K562 (cell line): Measurements from ENCODE around the gene ITGA7. TPM values are rescaled to one million over a fixed set of nuclear protein-coding genes. Genes with fewer than 3 reads are reported as not detected.

Experiments used
- BRD9 ChIP-seq: fragments of 450-650 bp; IDR thresholded peaks from 2 replicates; pipeline ENCODE4 v1.6.1; 2018; ENCODE audit warnings: low read depth; ENCODE audit not compliant: partially characterized antibody
- MXD1 ChIP-seq: fragments of 250-450 bp; sonication (Bioruptor Pico); IDR thresholded peaks from 2 replicates; pipeline ENCODE4 v1.8.0; 2021; ENCODE audit warnings: borderline replicate concordance, mild to moderate bottlenecking, moderate library complexity; ENCODE audit not compliant: poor library complexity, severe bottlenecking
- NFIC ChIP-seq: fragments of 450-650 bp; IDR thresholded peaks from 2 replicates; pipeline ENCODE4 v1.6.1; 2017; ENCODE audit warnings: mild to moderate bottlenecking, inconsistent platforms
- NRF1 ChIP-seq, 2 experiments: fragments of 450-650 bp; IDR thresholded peaks in 1 of 2; conservative IDR thresholded peaks in 1 of 2; 2 replicates each; pipeline ENCODE4 v1.6.1; 2014; ENCODE audit warnings: mild to moderate bottlenecking in 2 of 2
- SIX5 ChIP-seq, 2 experiments: IDR thresholded peaks; 2 replicates each; pipeline ENCODE4 v1.6.1; 2011; ENCODE audit warnings: low read length in 2 of 2, borderline replicate concordance in 1 of 2, low read depth in 1 of 2, mild to moderate bottlenecking in 1 of 2, moderate library complexity in 1 of 2; ENCODE audit not compliant: insufficient read depth in 1 of 2
- SNAPC5 ChIP-seq: fragments of 250-450 bp; sonication (Bioruptor Pico); IDR thresholded peaks from 2 replicates; pipeline ENCODE4 v1.8.0; 2021; ENCODE audit warnings: moderate library complexity, mild to moderate bottlenecking, inconsistent platforms
- ZNF449 ChIP-seq: fragments of 250-450 bp; sonication (Bioruptor Pico); IDR thresholded peaks from 2 replicates; pipeline ENCODE4 v1.8.0; 2022; ENCODE audit warnings: moderate library complexity, mild to moderate bottlenecking, inconsistent platforms
- ZSCAN32 ChIP-seq: fragments of 450-650 bp; formaldehyde crosslinking; IDR thresholded peaks from 2 replicates; pipeline ENCODE4 v1.4.0; 2020; ENCODE audit warnings: mild to moderate bottlenecking, moderate library complexity
- polyA plus RNA-seq, 8 experiments: library from polyadenylated mRNA; depleted of rRNA in 4 of 8; stranded (reverse) in 5 of 8; unstranded in 3 of 8; fragments of >200 nt; fragmentation: Nextera tagmentation in 2 of 8; fragmentation: Illumina TruSeq in 1 of 8; extraction: Ambion mirVana in 2 of 8; extraction: Trizol in 1 of 8; gene quantifications; 2 replicates each; pipeline versions ENCODE4 v1.2.1 to v1.2.3, GENCODE V29; 2011 to 2014; ENCODE audit warnings: inconsistent platforms in 1 of 8, missing spikeins in 1 of 8
- total RNA-seq, 7 experiments: library from RNA; depleted of rRNA in 6 of 7; stranded (reverse); fragments of >200 nt in 6 of 7; fragmentation: Illumina TruSeq in 2 of 7; extraction: Trizol in 2 of 7; gene quantifications; 2 replicates each; pipeline versions ENCODE4 v1.2.1 to v1.2.3, GENCODE V29; 2011 to 2021; ENCODE audit warnings: low replicate concordance in 1 of 7
- TF ChIP-seq, protein P1 (sequence below): fragments of 250-450 bp; sonication (Bioruptor Pico); IDR thresholded peaks from 2 replicates; pipeline ENCODE4 v1.5.0; 2020; ENCODE audit warnings: mild to moderate bottlenecking
- TF ChIP-seq, protein P2 (sequence below): sonication (generic); formaldehyde crosslinking; IDR thresholded peaks from 2 replicates; pipeline ENCODE4 v1.8.1; 2023; ENCODE audit warnings: mild to moderate bottlenecking, missing genetic modification reagents, moderate library complexity
- TF ChIP-seq, protein P3 (sequence below): fragments of 200-800 bp; sonication (Bioruptor generic); IDR thresholded peaks from 2 replicates; pipeline ENCODE4 v1.6.1; 2016; ENCODE audit warnings: missing genetic modification characterization, missing compliant biosample characterization
- TF ChIP-seq, protein P4 (sequence below): fragments of 450-650 bp; IDR thresholded peaks from 2 replicates; pipeline ENCODE4 v1.6.1; 2016; ENCODE audit warnings: mild to moderate bottlenecking

ITGA7 gene
- total and polyA plus RNA-seq, 9 of the 15 experiments (the other 6 are each of a cell fraction or from before 2014, with no cell fraction given): 0.11 to 2.3 (median 0.56) TPM; not detected in 1

DNA sequence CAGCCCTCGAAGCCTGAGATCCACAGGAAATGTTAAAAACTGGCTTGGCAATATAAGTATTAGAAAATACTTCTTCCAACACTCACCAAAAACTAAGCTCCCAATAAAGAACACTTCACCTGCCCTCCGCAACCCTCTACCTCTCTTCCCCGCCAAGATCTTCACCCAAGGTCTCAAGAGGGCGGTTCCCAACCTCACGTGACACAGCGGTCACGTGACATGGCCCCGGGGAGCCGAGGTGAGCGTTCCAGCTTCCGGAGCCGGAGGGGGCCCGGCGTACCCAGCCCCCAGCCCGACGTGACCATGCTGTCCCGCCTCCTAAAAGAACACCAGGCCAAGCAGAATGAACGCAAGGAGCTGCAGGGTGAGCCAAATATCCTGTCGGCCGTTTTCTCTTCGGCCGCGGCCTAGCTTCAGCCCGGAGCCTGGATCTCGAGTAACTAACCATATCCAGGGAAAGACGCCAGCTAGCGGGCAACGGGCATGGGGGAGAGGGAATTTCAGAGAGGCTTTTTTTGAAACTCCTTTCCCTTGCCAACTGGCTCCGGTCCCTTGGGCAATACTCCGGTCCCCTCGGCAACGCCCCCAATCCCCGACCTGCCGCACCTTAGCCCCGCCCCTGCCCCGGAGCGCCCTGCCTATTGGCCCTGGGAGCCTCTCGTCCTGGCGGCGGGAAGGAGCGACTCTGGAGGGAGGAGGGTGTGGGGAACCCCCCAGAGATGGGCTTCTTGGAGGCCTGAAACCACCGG is 8.3 kb upstream of the ITGA7 start, which contains the start of gene BLOC1S1 (continued):
- TF ChIP-seq BRD9: no peak
- TF ChIP-seq, protein P1, sequence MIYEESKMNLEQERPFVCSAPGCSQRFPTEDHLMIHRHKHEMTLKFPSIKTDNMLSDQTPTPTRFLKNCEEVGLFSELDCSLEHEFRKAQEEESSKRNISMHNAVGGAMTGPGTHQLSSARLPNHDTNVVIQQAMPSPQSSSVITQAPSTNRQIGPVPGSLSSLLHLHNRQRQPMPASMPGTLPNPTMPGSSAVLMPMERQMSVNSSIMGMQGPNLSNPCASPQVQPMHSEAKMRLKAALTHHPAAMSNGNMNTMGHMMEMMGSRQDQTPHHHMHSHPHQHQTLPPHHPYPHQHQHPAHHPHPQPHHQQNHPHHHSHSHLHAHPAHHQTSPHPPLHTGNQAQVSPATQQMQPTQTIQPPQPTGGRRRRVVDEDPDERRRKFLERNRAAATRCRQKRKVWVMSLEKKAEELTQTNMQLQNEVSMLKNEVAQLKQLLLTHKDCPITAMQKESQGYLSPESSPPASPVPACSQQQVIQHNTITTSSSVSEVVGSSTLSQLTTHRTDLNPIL (CRISPR knock-in tag): no peak
- no peak for TF ChIP-seq ZNF449 (CRISPR knock-in tag)
- TF ChIP-seq, protein P2, sequence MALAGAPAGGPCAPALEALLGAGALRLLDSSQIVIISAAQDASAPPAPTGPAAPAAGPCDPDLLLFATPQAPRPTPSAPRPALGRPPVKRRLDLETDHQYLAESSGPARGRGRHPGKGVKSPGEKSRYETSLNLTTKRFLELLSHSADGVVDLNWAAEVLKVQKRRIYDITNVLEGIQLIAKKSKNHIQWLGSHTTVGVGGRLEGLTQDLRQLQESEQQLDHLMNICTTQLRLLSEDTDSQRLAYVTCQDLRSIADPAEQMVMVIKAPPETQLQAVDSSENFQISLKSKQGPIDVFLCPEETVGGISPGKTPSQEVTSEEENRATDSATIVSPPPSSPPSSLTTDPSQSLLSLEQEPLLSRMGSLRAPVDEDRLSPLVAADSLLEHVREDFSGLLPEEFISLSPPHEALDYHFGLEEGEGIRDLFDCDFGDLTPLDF (CRISPR knock-in tag): no peak; the same call in 1 of the 2 replicates
- TF ChIP-seq SNAPC5: no peak
- TF ChIP-seq, protein P3, sequence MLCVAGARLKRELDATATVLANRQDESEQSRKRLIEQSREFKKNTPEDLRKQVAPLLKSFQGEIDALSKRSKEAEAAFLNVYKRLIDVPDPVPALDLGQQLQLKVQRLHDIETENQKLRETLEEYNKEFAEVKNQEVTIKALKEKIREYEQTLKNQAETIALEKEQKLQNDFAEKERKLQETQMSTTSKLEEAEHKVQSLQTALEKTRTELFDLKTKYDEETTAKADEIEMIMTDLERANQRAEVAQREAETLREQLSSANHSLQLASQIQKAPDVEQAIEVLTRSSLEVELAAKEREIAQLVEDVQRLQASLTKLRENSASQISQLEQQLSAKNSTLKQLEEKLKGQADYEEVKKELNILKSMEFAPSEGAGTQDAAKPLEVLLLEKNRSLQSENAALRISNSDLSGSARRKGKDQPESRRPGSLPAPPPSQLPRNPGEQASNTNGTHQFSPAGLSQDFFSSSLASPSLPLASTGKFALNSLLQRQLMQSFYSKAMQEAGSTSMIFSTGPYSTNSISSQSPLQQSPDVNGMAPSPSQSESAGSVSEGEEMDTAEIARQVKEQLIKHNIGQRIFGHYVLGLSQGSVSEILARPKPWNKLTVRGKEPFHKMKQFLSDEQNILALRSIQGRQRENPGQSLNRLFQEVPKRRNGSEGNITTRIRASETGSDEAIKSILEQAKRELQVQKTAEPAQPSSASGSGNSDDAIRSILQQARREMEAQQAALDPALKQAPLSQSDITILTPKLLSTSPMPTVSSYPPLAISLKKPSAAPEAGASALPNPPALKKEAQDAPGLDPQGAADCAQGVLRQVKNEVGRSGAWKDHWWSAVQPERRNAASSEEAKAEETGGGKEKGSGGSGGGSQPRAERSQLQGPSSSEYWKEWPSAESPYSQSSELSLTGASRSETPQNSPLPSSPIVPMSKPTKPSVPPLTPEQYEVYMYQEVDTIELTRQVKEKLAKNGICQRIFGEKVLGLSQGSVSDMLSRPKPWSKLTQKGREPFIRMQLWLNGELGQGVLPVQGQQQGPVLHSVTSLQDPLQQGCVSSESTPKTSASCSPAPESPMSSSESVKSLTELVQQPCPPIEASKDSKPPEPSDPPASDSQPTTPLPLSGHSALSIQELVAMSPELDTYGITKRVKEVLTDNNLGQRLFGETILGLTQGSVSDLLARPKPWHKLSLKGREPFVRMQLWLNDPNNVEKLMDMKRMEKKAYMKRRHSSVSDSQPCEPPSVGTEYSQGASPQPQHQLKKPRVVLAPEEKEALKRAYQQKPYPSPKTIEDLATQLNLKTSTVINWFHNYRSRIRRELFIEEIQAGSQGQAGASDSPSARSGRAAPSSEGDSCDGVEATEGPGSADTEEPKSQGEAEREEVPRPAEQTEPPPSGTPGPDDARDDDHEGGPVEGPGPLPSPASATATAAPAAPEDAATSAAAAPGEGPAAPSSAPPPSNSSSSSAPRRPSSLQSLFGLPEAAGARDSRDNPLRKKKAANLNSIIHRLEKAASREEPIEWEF (CRISPR knock-in tag): no peak
- TF ChIP-seq SIX5 (IDR thresholded peaks at IDR 0.05; ENCODE audit: borderline replicate concordance in 1 of 2, insufficient read depth in 1 of 2, low read depth in 1 of 2, low read length in 2 of 2): peak in 1 of 2 experiments; percentile 15; a peak in 1 of 4 replicates
- 0 out of 4 replicates have a peak, but pooled peaks have one; percentile 18 to 29 for TF ChIP-seq NRF1 (conservative IDR thresholded peaks at IDR 0.05 in 1 of 2, IDR thresholded peaks at IDR 0.05 in 1 of 2)
- TF ChIP-seq MXD1: no peak
- TF ChIP-seq, protein P4, sequence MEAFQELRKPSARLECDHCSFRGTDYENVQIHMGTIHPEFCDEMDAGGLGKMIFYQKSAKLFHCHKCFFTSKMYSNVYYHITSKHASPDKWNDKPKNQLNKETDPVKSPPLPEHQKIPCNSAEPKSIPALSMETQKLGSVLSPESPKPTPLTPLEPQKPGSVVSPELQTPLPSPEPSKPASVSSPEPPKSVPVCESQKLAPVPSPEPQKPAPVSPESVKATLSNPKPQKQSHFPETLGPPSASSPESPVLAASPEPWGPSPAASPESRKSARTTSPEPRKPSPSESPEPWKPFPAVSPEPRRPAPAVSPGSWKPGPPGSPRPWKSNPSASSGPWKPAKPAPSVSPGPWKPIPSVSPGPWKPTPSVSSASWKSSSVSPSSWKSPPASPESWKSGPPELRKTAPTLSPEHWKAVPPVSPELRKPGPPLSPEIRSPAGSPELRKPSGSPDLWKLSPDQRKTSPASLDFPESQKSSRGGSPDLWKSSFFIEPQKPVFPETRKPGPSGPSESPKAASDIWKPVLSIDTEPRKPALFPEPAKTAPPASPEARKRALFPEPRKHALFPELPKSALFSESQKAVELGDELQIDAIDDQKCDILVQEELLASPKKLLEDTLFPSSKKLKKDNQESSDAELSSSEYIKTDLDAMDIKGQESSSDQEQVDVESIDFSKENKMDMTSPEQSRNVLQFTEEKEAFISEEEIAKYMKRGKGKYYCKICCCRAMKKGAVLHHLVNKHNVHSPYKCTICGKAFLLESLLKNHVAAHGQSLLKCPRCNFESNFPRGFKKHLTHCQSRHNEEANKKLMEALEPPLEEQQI: no peak
- no peak; the same call in 1 of the 2 replicates for TF ChIP-seq ZSCAN32 (CRISPR knock-in tag)
- peak; percentile 57 for TF ChIP-seq NFIC
